GM03348 (cell line): Measurements from ENCODE around the gene PTPN1.
A peak's percentile ranks its signal among the peaks of the same experiment; 100 is the strongest.
"Not testable (repeated sequence)": the region's sequence is repeated elsewhere in the genome, so short reads cannot be mapped to it uniquely, and the experiment has no call there.

Experiments
- DNase-seq: peaks from one replicate; pipeline ENCODE4 v3.0.0; 2012; ENCODE audit warnings: low spot score

The PTPN1 gene

GRCh38 chr20:50509923-50510705, at the start of gene PTPN1:
PTPN1 (plus strand) TSS chr20:50510383; CDS start chr20:50510528, 145 bp downstream.
- peak; percentile 98 for DNase-seq

- DNase-seq = peak; percentile 92
Observed at GRCh38 chr20:50460608-50461267, 49.4 kb upstream of the PTPN1 start.

GRCh38 chr20:50462093-50462690, 48.0 kb upstream of the PTPN1 start:
- peak; percentile 16 for DNase-seq

GRCh38 chr20:50464026-50464724, 46.0 kb upstream of the PTPN1 start:
- peak; percentile 81 for DNase-seq

- DNase-seq = no peak
Observed at GRCh38 chr20:50464725-50465650, 45.2 kb upstream of the PTPN1 start.

- no peak for DNase-seq
Observed at GRCh38 chr20:50467174-50467573, 43.0 kb upstream of the PTPN1 start.

GRCh38 chr20:50467718-50468356, 42.3 kb upstream of the PTPN1 start:
- peak; percentile 53 for DNase-seq

- DNase-seq = no peak
Observed at GRCh38 chr20:50468378-50468798, 41.8 kb upstream of the PTPN1 start.

GRCh38 chr20:50469176-50469723, 40.9 kb upstream of the PTPN1 start:
- DNase-seq = no peak

GRCh38 chr20:50469796-50470195, 40.4 kb upstream of the PTPN1 start:
- no peak for DNase-seq

- DNase-seq = no peak
Observed at GRCh38 chr20:50470264-50470858, 39.8 kb upstream of the PTPN1 start.

GRCh38 chr20:50471231-50471630, 39.0 kb upstream of the PTPN1 start:
- DNase-seq = no peak

GRCh38 chr20:50472693-50473664, 37.2 kb upstream of the PTPN1 start:
- no peak for DNase-seq

GRCh38 chr20:50474356-50474755, 35.8 kb upstream of the PTPN1 start:
- not testable (repeated sequence) for DNase-seq

GRCh38 chr20:50475681-50476292, 34.4 kb upstream of the PTPN1 start:
- DNase-seq = no peak

GRCh38 chr20:50477239-50477872, 32.8 kb upstream of the PTPN1 start:
- DNase-seq = no peak

GRCh38 chr20:50478162-50478990, 31.8 kb upstream of the PTPN1 start:
- DNase-seq = peak; percentile 73
